Measurements from ENCODE around the gene TRAF2.

GRCh38 chr9:136928591-136928990, 42.3 kb downstream of the TRAF2 start:
- TF ChIP-seq CTCF (IDR thresholded peaks at IDR 0.05) (no peak), POLR2A (IDR thresholded peaks at IDR 0.05) (no peak)
